Pancreas (tissue), 10 donors: ENCODE results near the gene PLCH2. TPM values are rescaled to one million over a fixed set of nuclear protein-coding genes. Genes with fewer than 3 reads are reported as not detected.
A peak's percentile ranks its signal among the peaks of the same experiment; 100 is the strongest.

Experiments used
- ATAC-seq, 4 donors: fragments of 200-7000 bp; cut with Tn5 transposase; one replicate each; pipeline versions ENCODE4 v1.8.0 to v1.9.1; 2020; ENCODE audit warnings: mild to moderate bottlenecking in 4 of 4, moderate library complexity in 4 of 4
- DNase-seq, 6 donors: peaks; one replicate each; pipeline ENCODE4 v3.0.0-alpha.2; 2020
- FAIRE-seq: peaks from 2 replicates; lab custom pipeline; 2012; peaks lifted over from hg19 to GRCh38; lab: Jason Lieb, UNC
- H3K27ac ChIP-seq, 4 donors: fragments of 200-600 bp; sonication (generic); 1 replicate in 3 of 4; 2 replicates in 1 of 4; pipeline versions ENCODE4 v1.5.0 to v1.8.0; 2020
- H3K27me3 ChIP-seq, 4 donors: fragments of 200-600 bp; one replicate each; pipeline ENCODE4 v1.8.0; 2021
- H3K36me3 ChIP-seq, 3 donors: fragments of 200-600 bp; sonication (generic) in 1 of 3; one replicate each; pipeline versions ENCODE4 v1.5.0 to v1.8.0; 2020 to 2021
- H3K4me1 ChIP-seq, 3 donors: fragments of 200-600 bp; one replicate each; pipeline ENCODE4 v1.8.0; 2021
- H3K4me3 ChIP-seq, 4 donors: fragments of 200-600 bp; sonication (generic) in 2 of 4; one replicate each; pipeline versions ENCODE4 v1.5.0 to v1.8.0; 2020 to 2021
- H3K9me3 ChIP-seq, 4 donors: fragments of 200-600 bp; one replicate each; pipeline ENCODE4 v1.8.0; 2021
- WGBS, 2 donors: extraction: QIAGEN DNeasy Blood & Tissue Kit; methylation state at CpG; one replicate each; pipeline ENCODE4 v1.1.7; 2013; 5-methylcytosine and 5-hydroxymethylcytosine counted together
- intact Hi-C, 3 donors: fragments of 100-400 bp; cut with DNase I; formaldehyde crosslinking; loops; one replicate each; pipeline versions ENCODE4 v1.11.1 to v1.14.2; 2022
- polyA plus RNA-seq, 2 donors: library from polyadenylated mRNA; stranded (reverse); fragments of 200-250 nt; gene quantifications; one replicate each; pipeline ENCODE4 v1.2.3, GENCODE V29; 2013
- total RNA-seq, 6 donors: library from RNA; stranded (reverse); fragmentation: NEBNext Ultra II Directional in 4 of 6; extraction: Animal tissue kit (Norgen Biotek cat#: 25700) in 4 of 6; gene quantifications; one replicate each; pipeline versions ENCODE4 v1.2.1 to v1.2.4, GENCODE V29; 2021 to 2023
- TF ChIP-seq, protein P1 (sequence below), 4 donors: fragments of 200-600 bp; sonication (generic) in 3 of 4; IDR thresholded peaks; one replicate each; pipeline versions ENCODE4 v1.5.0 to v1.8.0; 2021; ENCODE audit warnings: antibody characterized with exemption in 4 of 4
- donor health status: healthy with polysubstance abuse.
- donor health status: DM: no; HTN: no; CAD: no; lungs with moderate emphysema.
- donor health status: DM: no; HTN: no; CAD: no.
- donor health status: control.
- donor health status: control.
- donor health status: Bipolar disorder and iron deficiency.
- donor health status: DM: yes; HTN: yes; CAD: no.
- donor health status: DM: no; HTN: no; CAD: no.
- donor health status: DM: no; HTN: no; CAD: no.
- donor health status: DM: yes; HTN: yes; CAD: no.

The PLCH2 gene
- total and polyA plus RNA-seq, 8 donors, result 0.79 to 163 (median 3.3) TPM

GRCh38 chr1:2534315-2534686 is 58.2 kb downstream of the PLCH2 start:
- Histone ChIP-seq H3K4me1 (peaks cover 12 to 15% (median 15%) of the 10 kb centered on the region in 3 donors), H3K27ac (no peak overlapping the region), H3K27me3 (peaks cover 0 to 3% (median 0%) of the 10 kb centered on the region in 4 donors), H3K36me3 (no peaks in the 10 kb centered on the region), H3K4me3 (no peak overlapping the region), H3K9me3 (no peaks in the 10 kb centered on the region)
- TF ChIP-seq, protein P1, sequence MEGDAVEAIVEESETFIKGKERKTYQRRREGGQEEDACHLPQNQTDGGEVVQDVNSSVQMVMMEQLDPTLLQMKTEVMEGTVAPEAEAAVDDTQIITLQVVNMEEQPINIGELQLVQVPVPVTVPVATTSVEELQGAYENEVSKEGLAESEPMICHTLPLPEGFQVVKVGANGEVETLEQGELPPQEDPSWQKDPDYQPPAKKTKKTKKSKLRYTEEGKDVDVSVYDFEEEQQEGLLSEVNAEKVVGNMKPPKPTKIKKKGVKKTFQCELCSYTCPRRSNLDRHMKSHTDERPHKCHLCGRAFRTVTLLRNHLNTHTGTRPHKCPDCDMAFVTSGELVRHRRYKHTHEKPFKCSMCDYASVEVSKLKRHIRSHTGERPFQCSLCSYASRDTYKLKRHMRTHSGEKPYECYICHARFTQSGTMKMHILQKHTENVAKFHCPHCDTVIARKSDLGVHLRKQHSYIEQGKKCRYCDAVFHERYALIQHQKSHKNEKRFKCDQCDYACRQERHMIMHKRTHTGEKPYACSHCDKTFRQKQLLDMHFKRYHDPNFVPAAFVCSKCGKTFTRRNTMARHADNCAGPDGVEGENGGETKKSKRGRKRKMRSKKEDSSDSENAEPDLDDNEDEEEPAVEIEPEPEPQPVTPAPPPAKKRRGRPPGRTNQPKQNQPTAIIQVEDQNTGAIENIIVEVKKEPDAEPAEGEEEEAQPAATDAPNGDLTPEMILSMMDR (IDR thresholded peaks at IDR 0.05), result no peak
- 53 to 55% methylated on average over 7 of the region's 7 CpGs for WGBS, 2 donors
- FAIRE-seq, result no peak
- no peak for DNase-seq
- intact Hi-C loops, result no loop called here
- no peak for ATAC-seq

- H3K4me1 ChIP-seq, result peaks cover 11 to 13% (median 12%) of the 10 kb centered on the region in 3 donors
- no peak overlapping the region for H3K4me3 ChIP-seq
- 43 to 45% methylated on average over 18 of the region's 18 CpGs for WGBS, 2 donors
- H3K27ac ChIP-seq, result no peak overlapping the region
- DNase-seq (no peak), FAIRE-seq (no peak), ATAC-seq (peak in 1 of 4 donors; percentile 8)
- H3K36me3 ChIP-seq, result no peaks in the 10 kb centered on the region
- TF ChIP-seq, protein P1 (IDR thresholded peaks at IDR 0.05), result no peak
- intact Hi-C loops, result no loop called here
- no peaks in the 10 kb centered on the region for H3K9me3 ChIP-seq
- peaks cover 0 to 3% (median 0%) of the 10 kb centered on the region in 4 donors for H3K27me3 ChIP-seq
These were observed 58.8 kb downstream of the PLCH2 start for GRCh38 chr1:2534687-2535441.

GRCh38 chr1:2535455-2535854 is 59.4 kb downstream of the PLCH2 start:
- Histone ChIP-seq H3K36me3 (no peaks in the 10 kb centered on the region), H3K4me3 (no peak overlapping the region), H3K9me3 (no peaks in the 10 kb centered on the region), H3K4me1 (peaks cover 6 to 8% (median 6%) of the 10 kb centered on the region in 3 donors), H3K27me3 (peaks cover 0 to under 1% (median 0%) of the 10 kb centered on the region in 4 donors), H3K27ac (no peak overlapping the region)
- 45 to 47% methylated on average over 27 of the region's 27 CpGs for WGBS, 2 donors
- DNase-seq (no peak), FAIRE-seq (no peak), ATAC-seq (no peak)
- intact Hi-C loops, result no loop called here
- TF ChIP-seq, protein P1 (IDR thresholded peaks at IDR 0.05), result no peak

DNA sequence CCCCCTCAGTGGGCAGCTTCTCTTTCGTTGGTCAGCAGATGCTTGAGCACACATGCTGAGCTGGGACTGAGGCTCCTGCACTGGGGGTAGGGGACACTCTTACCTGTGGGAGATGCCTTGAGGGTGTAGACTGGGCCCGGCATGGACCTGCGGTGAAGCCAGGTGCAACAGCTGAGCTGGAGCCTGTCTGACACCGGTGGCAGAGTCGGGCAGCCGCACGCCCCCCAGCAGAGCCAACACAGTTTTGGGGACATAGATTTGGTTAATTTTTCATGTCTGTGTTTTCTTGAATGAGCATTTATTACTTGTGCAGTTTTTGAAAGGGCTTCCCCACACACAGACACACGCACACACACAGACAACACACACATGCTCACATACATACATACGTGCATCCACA is 59.9 kb downstream of the PLCH2 start:
- H3K9me3 ChIP-seq, result no peaks in the 10 kb centered on the region
- TF ChIP-seq, protein P1 (IDR thresholded peaks at IDR 0.05), result no peak
- WGBS, 2 donors, result 74 to 82% methylated on average over 9 of the region's 9 CpGs
- intact Hi-C loops, result no loop called here
- ATAC-seq (no peak), FAIRE-seq (no peak), DNase-seq (no peak)
- H3K27ac ChIP-seq, result no peak overlapping the region
- no peaks in the 10 kb centered on the region for H3K36me3 ChIP-seq
- H3K4me1 ChIP-seq, result peaks cover under 1 to 3% (median 1%) of the 10 kb centered on the region in 3 donors
- H3K27me3 ChIP-seq, result no peaks in the 10 kb centered on the region
- no peak overlapping the region for H3K4me3 ChIP-seq

GRCh38 chr1:2537784-2538115 is 61.7 kb downstream of the PLCH2 start:
- TF ChIP-seq, protein P1 (IDR thresholded peaks at IDR 0.05), result no peak
- Histone ChIP-seq H3K27me3 (no peaks in the 10 kb centered on the region), H3K27ac (no peak overlapping the region), H3K4me3 (no peak overlapping the region), H3K9me3 (no peaks in the 10 kb centered on the region), H3K4me1 (no peaks in the 10 kb centered on the region), H3K36me3 (no peaks in the 10 kb centered on the region)
- 73% methylated on average over 9 of the region's 9 CpGs for WGBS, 2 donors
- intact Hi-C loops, result no loop called here
- ATAC-seq (no peak), DNase-seq (no peak), FAIRE-seq (no peak)
